DLD1 (cell line): Measurements from ENCODE around the gene THAP6.

Experiments used
- in situ Hi-C: cut with HindIII; loops from 2 replicates; pipeline ENCODE4 v1.10.0; 2017; ENCODE audit warnings: low sequenced_read_pairs

THAP6 gene

GRCh38 chr4:75567725-75568124 lies 53.5 kb downstream of the THAP6 start:
- in situ Hi-C loops = no loop called here
